ENCODE data around the gene MGRN1. TPM values are rescaled to one million over a fixed set of nuclear protein-coding genes. Genes with fewer than 3 reads are reported as not detected.

Gene MGRN1
- total RNA-seq (ENCODE audit: insufficient read depth, low replicate concordance), result 21.9 TPM

GRCh38 chr16:4624015-4624826 lies at the start of gene MGRN1:
Gene MGRN1 (plus strand): TSS chr16:4624826. CDS start chr16:4624961, 135 bp downstream.
- DNase-seq (ENCODE audit: low spot score), result peak; percentile 99

GRCh38 chr16:4574919-4575705 lies 49.5 kb upstream of the MGRN1 start:
- DNase-seq (ENCODE audit: low spot score), result no peak

- DNase-seq (ENCODE audit: low spot score), result no peak
Measured at GRCh38 chr16:4576008-4576407, 48.6 kb upstream of the MGRN1 start.

- no peak for DNase-seq (ENCODE audit: low spot score)
Measured at GRCh38 chr16:4578961-4579530, 45.6 kb upstream of the MGRN1 start.

- DNase-seq (ENCODE audit: low spot score), result no peak
Measured at GRCh38 chr16:4580250-4580649, 44.4 kb upstream of the MGRN1 start.

GRCh38 chr16:4583906-4584305 lies 40.7 kb upstream of the MGRN1 start:
- DNase-seq (ENCODE audit: low spot score), result no peak

- DNase-seq (ENCODE audit: low spot score), result no peak
Measured at GRCh38 chr16:4586291-4586690, 38.3 kb upstream of the MGRN1 start.

- no peak for DNase-seq (ENCODE audit: low spot score)
Measured at GRCh38 chr16:4588386-4588785, 36.2 kb upstream of the MGRN1 start.

GRCh38 chr16:4588961-4589360 lies 35.7 kb upstream of the MGRN1 start:
- DNase-seq (ENCODE audit: low spot score), result no peak

GRCh38 chr16:4591191-4591590 lies 33.4 kb upstream of the MGRN1 start:
- DNase-seq (ENCODE audit: low spot score), result no peak

GRCh38 chr16:4591706-4592470 lies 32.7 kb upstream of the MGRN1 start:
- peak; percentile 69 for DNase-seq (ENCODE audit: low spot score)

GRCh38 chr16:4593086-4593485 lies 31.5 kb upstream of the MGRN1 start:
- DNase-seq (ENCODE audit: low spot score), result no peak

GRCh38 chr16:4594433-4595410 lies 29.9 kb upstream of the MGRN1 start:
- no peak for DNase-seq (ENCODE audit: low spot score)

GRCh38 chr16:4597174-4597573 lies 27.5 kb upstream of the MGRN1 start:
- no peak for DNase-seq (ENCODE audit: low spot score)

- no peak for DNase-seq (ENCODE audit: low spot score)
Measured at GRCh38 chr16:4599037-4599436, 25.6 kb upstream of the MGRN1 start.

- DNase-seq (ENCODE audit: low spot score), result no peak
Measured at GRCh38 chr16:4599545-4599944, 25.1 kb upstream of the MGRN1 start.

- no peak for DNase-seq (ENCODE audit: low spot score)
Measured at GRCh38 chr16:4601036-4601863, 23.4 kb upstream of the MGRN1 start.

- no peak for DNase-seq (ENCODE audit: low spot score)
Measured at GRCh38 chr16:4601864-4602186, 22.8 kb upstream of the MGRN1 start.

- DNase-seq (ENCODE audit: low spot score), result no peak
Measured at GRCh38 chr16:4602331-4602730, 22.3 kb upstream of the MGRN1 start.

Data from umbilical cord (tissue), 2 donors.